ENCODE results near the gene ATP9B. TPM values are rescaled to one million over a fixed set of nuclear protein-coding genes. Genes with fewer than 3 reads are reported as not detected.
A peak's percentile ranks its signal among the peaks of the same experiment; 100 is the strongest.

The ATP9B gene
- total RNA-seq, 1 experiment from 2014 or later, result 15.6 TPM

DNA sequence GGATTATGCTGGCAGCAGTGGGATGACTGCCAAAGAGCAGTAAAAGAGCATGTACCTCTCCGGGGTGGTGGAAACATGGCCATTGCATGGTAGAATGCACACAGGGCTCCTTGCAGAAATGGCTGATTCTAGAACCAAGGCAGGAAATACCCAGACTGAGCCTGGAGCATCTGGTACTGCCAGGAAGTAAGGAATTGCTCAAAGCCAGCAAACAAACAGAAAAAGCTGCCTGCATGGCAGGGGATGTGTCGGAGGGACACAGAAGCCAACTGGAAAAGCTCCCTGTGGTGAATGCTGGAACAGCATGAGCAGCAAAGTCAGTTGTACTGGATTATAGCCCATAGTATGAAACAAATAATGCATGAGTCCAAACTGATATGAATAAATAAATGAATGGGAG is 248.5 kb downstream of the ATP9B start:
- H3K4me3 ChIP-seq (ENCODE audit: low read length), result no peak overlapping the region
- H3K79me2 ChIP-seq (ENCODE audit: low read length), result no peaks in the 10 kb centered on the region
- H3K36me3 ChIP-seq (ENCODE audit: low read depth, low read length), result no peaks in the 10 kb centered on the region
- no peaks in the 10 kb centered on the region for H3K4me1 ChIP-seq (ENCODE audit: insufficient read depth, low read length)
- CTCF ChIA-PET, result no interaction called here
- no peaks in the 10 kb centered on the region for H3K27me3 ChIP-seq (ENCODE audit: low read length)
- no peaks in the 10 kb centered on the region for H3K9me2 ChIP-seq (replicated peaks; ENCODE audit: low read length)
- intact Hi-C loops (cut with micrococcal nuclease), result no loop called here
- TF ChIP-seq, protein P1, sequence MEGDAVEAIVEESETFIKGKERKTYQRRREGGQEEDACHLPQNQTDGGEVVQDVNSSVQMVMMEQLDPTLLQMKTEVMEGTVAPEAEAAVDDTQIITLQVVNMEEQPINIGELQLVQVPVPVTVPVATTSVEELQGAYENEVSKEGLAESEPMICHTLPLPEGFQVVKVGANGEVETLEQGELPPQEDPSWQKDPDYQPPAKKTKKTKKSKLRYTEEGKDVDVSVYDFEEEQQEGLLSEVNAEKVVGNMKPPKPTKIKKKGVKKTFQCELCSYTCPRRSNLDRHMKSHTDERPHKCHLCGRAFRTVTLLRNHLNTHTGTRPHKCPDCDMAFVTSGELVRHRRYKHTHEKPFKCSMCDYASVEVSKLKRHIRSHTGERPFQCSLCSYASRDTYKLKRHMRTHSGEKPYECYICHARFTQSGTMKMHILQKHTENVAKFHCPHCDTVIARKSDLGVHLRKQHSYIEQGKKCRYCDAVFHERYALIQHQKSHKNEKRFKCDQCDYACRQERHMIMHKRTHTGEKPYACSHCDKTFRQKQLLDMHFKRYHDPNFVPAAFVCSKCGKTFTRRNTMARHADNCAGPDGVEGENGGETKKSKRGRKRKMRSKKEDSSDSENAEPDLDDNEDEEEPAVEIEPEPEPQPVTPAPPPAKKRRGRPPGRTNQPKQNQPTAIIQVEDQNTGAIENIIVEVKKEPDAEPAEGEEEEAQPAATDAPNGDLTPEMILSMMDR (conservative IDR thresholded peaks at IDR 0.05; ENCODE audit: low read depth, low read length), result no peak; the same call in 1 of the 2 replicates
- TF ChIP-seq EZH2 (IDR thresholded peaks at IDR 0.05; ENCODE audit: low read length, unreplicated experiment) (no peak), EZH2phosphoT487 (IDR thresholded peaks at IDR 0.05; ENCODE audit: borderline replicate concordance, low read length) (no peak)
- DNase-seq (peak; percentile 17), ATAC-seq (peak; percentile 60)
- no TSS peak for BruUV-seq (replicated peaks)
- no peak overlapping the region for H2AFZ ChIP-seq (ENCODE audit: low read length)
- POLR2A ChIA-PET (ENCODE audit: unreplicated experiment), result no interaction called here
- no peak overlapping the region for H3K27ac ChIP-seq (ENCODE audit: low read length)
- H3K9me3 ChIP-seq (ENCODE audit: low read length), result no peaks in the 10 kb centered on the region
- no peaks in the 10 kb centered on the region for H3F3A ChIP-seq (ENCODE audit: low read length, unreplicated experiment)
- no peak overlapping the region for H3K4me2 ChIP-seq (ENCODE audit: low read length)
- H4K20me1 ChIP-seq (ENCODE audit: low read length), result no peaks in the 10 kb centered on the region
- no peak overlapping the region for H3K9ac ChIP-seq (ENCODE audit: low read length)

DNA sequence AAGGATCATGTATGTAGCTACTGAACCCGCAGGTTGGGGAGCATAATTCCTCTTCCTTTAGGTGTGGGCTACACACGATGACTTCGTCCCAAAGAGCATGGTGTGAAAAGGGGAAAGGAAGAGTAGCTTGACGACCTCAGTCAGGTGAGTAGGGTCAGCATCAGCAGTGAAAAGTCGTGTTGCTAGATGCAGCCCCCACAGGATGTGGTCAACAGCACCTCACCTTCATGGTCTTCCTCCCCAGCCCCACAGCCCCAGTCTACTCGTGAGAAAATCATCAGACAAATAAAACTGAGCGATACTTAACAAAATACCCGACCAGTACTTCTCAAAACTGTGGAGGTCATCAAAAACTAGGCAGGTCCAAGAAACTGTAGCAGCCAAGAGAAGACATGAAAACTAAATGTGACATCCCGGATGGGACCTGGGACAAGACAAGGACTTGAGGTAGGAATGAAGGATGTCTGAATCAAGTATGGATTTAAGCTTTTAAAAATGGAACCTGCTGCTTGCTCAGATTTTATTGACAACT is 249.0 kb downstream of the ATP9B start:
- Histone ChIP-seq H3K27ac (ENCODE audit: low read length) (no peak overlapping the region), H3K9ac (ENCODE audit: low read length) (no peak overlapping the region), H3K9me3 (ENCODE audit: low read length) (no peaks in the 10 kb centered on the region), H3K4me2 (ENCODE audit: low read length) (no peak overlapping the region), H3F3A (ENCODE audit: low read length, unreplicated experiment) (no peaks in the 10 kb centered on the region), H4K20me1 (ENCODE audit: low read length) (no peaks in the 10 kb centered on the region), H3K4me3 (ENCODE audit: low read length) (no peak overlapping the region), H3K36me3 (ENCODE audit: low read depth, low read length) (no peaks in the 10 kb centered on the region), H3K27me3 (ENCODE audit: low read length) (no peaks in the 10 kb centered on the region), H3K9me2 (replicated peaks; ENCODE audit: low read length) (no peaks in the 10 kb centered on the region), H3K79me2 (ENCODE audit: low read length) (no peaks in the 10 kb centered on the region), H3K4me1 (ENCODE audit: insufficient read depth, low read length) (no peaks in the 10 kb centered on the region), H2AFZ (ENCODE audit: low read length) (no peak overlapping the region)
- intact Hi-C loops (cut with micrococcal nuclease), result no loop called here
- ATAC-seq (no peak), DNase-seq (no peak)
- no TSS peak for BruUV-seq (replicated peaks)
- ChIA-PET POLR2A (ENCODE audit: unreplicated experiment) (no interaction called here), CTCF (no interaction called here)
- TF ChIP-seq, protein P1 (conservative IDR thresholded peaks at IDR 0.05; ENCODE audit: low read depth, low read length), result no peak
- TF ChIP-seq EZH2phosphoT487 (IDR thresholded peaks at IDR 0.05; ENCODE audit: borderline replicate concordance, low read length) (no peak), EZH2 (IDR thresholded peaks at IDR 0.05; ENCODE audit: low read length, unreplicated experiment) (no peak)

DNA sequence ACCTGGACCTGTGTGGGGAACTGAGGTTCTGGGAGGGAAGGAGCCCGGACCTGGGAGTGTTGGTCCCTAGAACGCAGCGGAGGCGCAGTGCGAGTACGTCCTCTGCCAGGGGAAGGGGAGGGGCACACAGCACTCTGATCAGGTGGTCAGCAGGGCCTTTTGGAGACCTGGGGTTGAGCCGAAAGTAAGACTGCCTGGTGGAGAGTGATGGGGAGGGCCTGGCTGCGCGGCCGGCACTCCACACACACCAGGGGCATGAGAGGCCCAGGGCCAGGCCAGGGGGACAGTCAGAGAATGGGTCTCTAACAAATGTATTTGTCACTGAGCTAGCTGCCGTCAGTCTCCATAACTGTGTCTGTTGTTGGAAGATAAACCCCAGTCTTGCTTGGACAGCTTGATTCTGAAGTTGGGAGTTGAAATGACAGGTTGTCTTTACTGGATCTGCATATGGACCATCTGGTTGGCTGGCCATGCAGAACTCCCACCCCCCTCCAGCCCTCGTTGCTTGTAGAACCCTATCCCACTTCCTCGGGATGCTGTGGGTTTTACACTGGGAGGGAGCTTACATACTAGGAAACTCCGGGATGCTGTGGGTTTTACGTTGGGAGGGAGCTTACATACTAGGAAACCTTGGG is 251.1 kb downstream of the ATP9B start:
- Histone ChIP-seq H3K27me3 (ENCODE audit: low read length) (no peaks in the 10 kb centered on the region), H4K20me1 (ENCODE audit: low read length) (no peaks in the 10 kb centered on the region), H3K4me1 (ENCODE audit: insufficient read depth, low read length) (no peaks in the 10 kb centered on the region), H3K4me3 (ENCODE audit: low read length) (no peak overlapping the region), H3K9me2 (replicated peaks; ENCODE audit: low read length) (no peaks in the 10 kb centered on the region), H3F3A (ENCODE audit: low read length, unreplicated experiment) (no peaks in the 10 kb centered on the region), H3K27ac (ENCODE audit: low read length) (no peak overlapping the region), H3K9ac (ENCODE audit: low read length) (no peak overlapping the region), H3K4me2 (ENCODE audit: low read length) (no peak overlapping the region), H2AFZ (ENCODE audit: low read length) (no peak overlapping the region), H3K36me3 (ENCODE audit: low read depth, low read length) (no peaks in the 10 kb centered on the region), H3K79me2 (ENCODE audit: low read length) (no peaks in the 10 kb centered on the region), H3K9me3 (ENCODE audit: low read length) (no peaks in the 10 kb centered on the region)
- ChIA-PET CTCF (no interaction called here), POLR2A (ENCODE audit: unreplicated experiment) (no interaction called here)
- BruUV-seq (replicated peaks), result no TSS peak
- intact Hi-C loops (cut with micrococcal nuclease), result no loop called here
- ATAC-seq, result no peak
- TF ChIP-seq, protein P1 (conservative IDR thresholded peaks at IDR 0.05; ENCODE audit: low read depth, low read length), result no peak
- no peak for TF ChIP-seq EZH2phosphoT487 (IDR thresholded peaks at IDR 0.05; ENCODE audit: borderline replicate concordance, low read length)
- no peak for TF ChIP-seq EZH2 (IDR thresholded peaks at IDR 0.05; ENCODE audit: low read length, unreplicated experiment)
- no peak for DNase-seq

All from PC-3 (cell line).